GM19372 (cell line): ENCODE results near the gene STK17A.
"Not testable (repeated sequence)": the region's sequence is repeated elsewhere in the genome, so short reads cannot be mapped to it uniquely, and the experiment has no call there.

Experiments
- ATAC-seq: cut with Tn5 transposase; IDR thresholded peaks from one replicate; pipeline ENCODE4 v1.9.1; 2021; ENCODE audit warnings: mild to moderate bottlenecking, low read depth, moderate library complexity; ENCODE audit not compliant: unreplicated experiment

The STK17A gene

GRCh38 chr7:43593010-43593409, 10.1 kb downstream of the STK17A start:
- ATAC-seq, result no peak

GRCh38 chr7:43594020-43594419, 11.1 kb downstream of the STK17A start:
- ATAC-seq, result no peak

- ATAC-seq, result not testable (repeated sequence)
These were observed 13.5 kb downstream of the STK17A start for GRCh38 chr7:43596426-43596825.

- no peak for ATAC-seq
These were observed 17.1 kb downstream of the STK17A start for GRCh38 chr7:43600056-43600455.

GRCh38 chr7:43602256-43602655, 19.3 kb downstream of the STK17A start:
- ATAC-seq, result no peak

- no peak for ATAC-seq
These were observed 21.3 kb downstream of the STK17A start for GRCh38 chr7:43604251-43604650.

- no peak for ATAC-seq
These were observed 26.2 kb downstream of the STK17A start for GRCh38 chr7:43609097-43609496.

DNA sequence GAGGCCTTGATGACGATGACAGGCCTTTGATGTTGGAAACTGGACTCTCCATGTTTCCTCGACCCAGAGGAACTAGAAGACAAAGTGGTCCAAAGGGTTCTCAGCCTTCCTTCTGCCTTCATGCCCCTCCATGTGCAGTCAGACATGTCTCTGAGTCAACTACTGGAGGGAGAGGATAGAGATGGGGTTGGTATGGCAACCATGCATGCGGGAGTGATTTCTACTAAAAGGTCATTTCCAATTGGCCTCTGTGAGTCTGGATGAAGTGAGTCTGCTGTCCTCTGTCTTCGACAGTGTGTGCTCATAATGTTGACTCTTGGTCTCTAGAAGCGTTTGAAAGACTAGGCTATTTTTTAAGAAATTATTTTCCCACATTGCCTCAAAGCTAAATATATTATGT, 29.2 kb downstream of the STK17A start:
- ATAC-seq, result no peak

- ATAC-seq, result no peak
These were observed 30.0 kb downstream of the STK17A start for GRCh38 chr7:43612599-43613589.

GRCh38 chr7:43615558-43616145, 32.7 kb downstream of the STK17A start:
- no peak for ATAC-seq

- no peak for ATAC-seq
These were observed 34.1 kb downstream of the STK17A start for GRCh38 chr7:43616977-43617376.

- ATAC-seq, result no peak
These were observed 35.2 kb downstream of the STK17A start for GRCh38 chr7:43618073-43618472.

- no peak for ATAC-seq
These were observed 36.5 kb downstream of the STK17A start for GRCh38 chr7:43619213-43620012.

GRCh38 chr7:43621729-43622448, 39.0 kb downstream of the STK17A start:
- ATAC-seq, result no peak

DNA sequence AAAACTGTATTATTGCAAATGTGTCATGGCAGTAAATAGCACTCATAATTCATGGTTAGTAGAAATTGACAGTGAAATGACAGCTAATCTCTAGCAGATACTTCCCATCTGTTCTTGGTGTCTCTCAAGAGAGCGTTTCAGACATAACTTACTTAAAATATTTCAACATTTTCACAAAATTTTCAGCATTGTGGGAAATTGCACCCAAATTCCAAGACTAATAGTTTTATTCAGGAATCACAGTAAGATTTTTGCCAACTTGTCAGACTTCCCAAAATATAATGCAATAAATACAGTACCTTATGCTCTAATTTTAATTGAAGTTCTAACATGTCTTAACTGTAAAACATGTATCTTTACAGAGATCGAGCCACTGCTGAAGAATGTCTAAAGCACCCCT, 41.2 kb downstream of the STK17A start:
- no peak for ATAC-seq

DNA sequence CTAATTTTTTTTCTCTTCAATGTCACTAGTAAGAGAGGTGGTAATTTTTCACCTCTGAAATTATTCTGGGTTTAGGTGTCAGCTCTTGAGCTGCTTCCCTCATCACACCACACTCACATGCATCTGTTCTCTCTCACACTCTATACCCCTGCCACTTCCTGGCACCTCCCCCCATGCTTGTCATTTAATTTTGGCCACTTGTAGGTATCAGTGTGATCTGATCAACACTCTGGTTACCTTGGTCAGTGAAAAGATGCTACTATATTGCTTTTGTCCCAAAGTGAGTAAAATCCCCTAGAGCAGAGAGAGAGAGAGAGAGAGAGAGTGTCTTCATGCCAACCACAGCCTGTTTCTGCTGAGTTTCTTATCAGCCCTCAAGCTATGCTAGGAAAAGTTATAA, 42.5 kb downstream of the STK17A start:
- peak; percentile 48 for ATAC-seq

DNA sequence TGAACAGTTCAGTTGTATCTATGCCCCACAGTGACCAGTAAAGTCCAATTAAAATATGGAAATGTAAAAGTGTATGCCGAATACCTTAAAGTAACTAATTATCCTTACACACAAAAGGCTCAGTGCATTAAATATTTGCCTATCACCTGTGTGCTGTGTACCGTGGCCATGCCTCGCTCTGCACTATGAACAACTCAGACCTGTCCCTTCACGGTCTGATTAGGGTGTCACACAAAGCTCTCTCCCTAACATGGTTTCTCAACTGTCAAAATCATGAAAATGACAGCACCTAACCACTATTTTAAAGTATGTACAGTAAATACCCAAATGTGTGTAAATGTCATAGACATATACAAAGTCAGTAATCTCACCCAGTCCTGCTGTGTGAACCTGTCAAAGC, 43.1 kb downstream of the STK17A start:
- no peak for ATAC-seq

GRCh38 chr7:43626695-43627094, 43.8 kb downstream of the STK17A start:
- ATAC-seq, result no peak

GRCh38 chr7:43627798-43628197, 44.9 kb downstream of the STK17A start:
- not testable (repeated sequence) for ATAC-seq

- ATAC-seq, result no peak
These were observed 45.5 kb downstream of the STK17A start for GRCh38 chr7:43628431-43628830.
